Right atrium auricular region (tissue), 2 donors: Measurements from ENCODE around the gene STRN4. TPM values are rescaled to one million over a fixed set of nuclear protein-coding genes. Genes with fewer than 3 reads are reported as not detected.

Experiments used
- DNase-seq: peaks from one replicate; pipeline ENCODE4 v3.0.0-alpha.2; 2019; ENCODE audit warnings: low spot score
- H3K27ac ChIP-seq, 2 donors: fragments of 200-600 bp; sonication (generic); 1 replicate in 1 of 2; 2 replicates in 1 of 2; pipeline ENCODE4 v1.5.1; 2016 to 2019
- H3K27me3 ChIP-seq, 2 donors: fragments of 200-600 bp; sonication (generic); one replicate each; pipeline versions ENCODE4 v1.5.1 to v1.6.0; 2017 to 2019
- H3K36me3 ChIP-seq: fragments of 200-600 bp; sonication (generic); one replicate; pipeline ENCODE4 v1.5.1; 2016
- H3K4me1 ChIP-seq, 2 donors: fragments of 200-600 bp; sonication (generic); one replicate each; pipeline versions ENCODE4 v1.5.1 to v1.6.0; 2017 to 2019
- H3K4me3 ChIP-seq, 2 donors: fragments of 200-600 bp; sonication (generic); 1 replicate in 1 of 2; 2 replicates in 1 of 2; pipeline ENCODE4 v1.5.1; 2017 to 2019; ENCODE audit warnings: mild to moderate bottlenecking in 1 of 2, moderate library complexity in 1 of 2
- H3K9me3 ChIP-seq, 2 donors: fragments of 200-600 bp; sonication (generic); one replicate each; pipeline ENCODE4 v1.5.1; 2019
- total RNA-seq, 2 donors: library from RNA; depleted of rRNA; stranded (reverse); fragments of >200 nt; gene quantifications; one replicate each; pipeline ENCODE4 v1.1.0, GENCODE V29; 2016
- TF ChIP-seq, protein P1 (sequence below), 2 donors: fragments of 200-600 bp; sonication (generic); IDR thresholded peaks; one replicate each; pipeline ENCODE4 v1.5.1; 2019; ENCODE audit warnings: antibody characterized with exemption in 2 of 2

Gene STRN4
- total RNA-seq, 2 donors from 2014 or later, result 46.6 to 65.4 TPM

DNA sequence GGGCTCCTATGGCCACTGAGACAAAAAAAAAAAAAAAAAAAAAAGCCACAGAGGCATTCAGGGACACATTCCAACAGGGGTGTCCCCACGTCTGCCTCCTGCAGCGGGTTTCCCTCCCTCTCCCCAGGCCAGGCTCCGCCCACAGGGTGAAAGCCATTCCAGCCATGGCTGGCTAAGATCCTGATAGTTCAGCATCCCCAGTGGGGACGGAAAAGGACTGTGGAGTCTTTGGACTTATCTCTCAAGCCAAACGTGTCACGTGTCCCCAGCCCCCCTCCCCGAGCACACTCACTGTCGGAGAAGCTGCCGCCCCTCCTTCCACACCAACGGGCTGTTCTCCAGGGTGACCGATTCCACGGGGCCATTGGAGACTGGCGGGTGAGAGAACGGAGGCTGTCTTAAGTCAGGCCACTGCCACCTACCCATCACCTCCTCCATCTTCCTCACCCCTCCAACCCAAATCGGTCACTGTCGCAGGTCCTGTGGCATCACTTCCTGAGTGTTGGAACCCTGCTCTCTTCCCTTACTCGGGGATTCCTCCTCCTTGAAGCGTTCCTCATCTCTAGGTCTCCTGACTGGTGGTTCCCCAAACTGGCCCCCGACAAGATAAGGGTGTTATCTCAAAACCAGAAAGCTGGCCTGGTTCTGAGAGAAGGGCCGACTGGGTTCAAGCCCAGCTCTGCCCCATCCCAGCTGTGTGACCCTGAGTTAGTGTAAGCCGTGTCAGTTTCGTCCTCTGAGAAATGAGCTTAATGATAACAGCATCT lies 9.5 kb downstream of the STRN4 start:
- Histone ChIP-seq H3K27ac (peak overlapping the region; percentile 49 to 82), H3K4me3 (no peak overlapping the region), H3K4me1 (peaks cover 0 to 67% of the 10 kb centered on the region in 2 donors), H3K27me3 (no peaks in the 10 kb centered on the region), H3K9me3 (no peaks in the 10 kb centered on the region), H3K36me3 (peaks cover 43% of the 10 kb centered on the region)
- peak; percentile 68 for DNase-seq
- TF ChIP-seq, protein P1, sequence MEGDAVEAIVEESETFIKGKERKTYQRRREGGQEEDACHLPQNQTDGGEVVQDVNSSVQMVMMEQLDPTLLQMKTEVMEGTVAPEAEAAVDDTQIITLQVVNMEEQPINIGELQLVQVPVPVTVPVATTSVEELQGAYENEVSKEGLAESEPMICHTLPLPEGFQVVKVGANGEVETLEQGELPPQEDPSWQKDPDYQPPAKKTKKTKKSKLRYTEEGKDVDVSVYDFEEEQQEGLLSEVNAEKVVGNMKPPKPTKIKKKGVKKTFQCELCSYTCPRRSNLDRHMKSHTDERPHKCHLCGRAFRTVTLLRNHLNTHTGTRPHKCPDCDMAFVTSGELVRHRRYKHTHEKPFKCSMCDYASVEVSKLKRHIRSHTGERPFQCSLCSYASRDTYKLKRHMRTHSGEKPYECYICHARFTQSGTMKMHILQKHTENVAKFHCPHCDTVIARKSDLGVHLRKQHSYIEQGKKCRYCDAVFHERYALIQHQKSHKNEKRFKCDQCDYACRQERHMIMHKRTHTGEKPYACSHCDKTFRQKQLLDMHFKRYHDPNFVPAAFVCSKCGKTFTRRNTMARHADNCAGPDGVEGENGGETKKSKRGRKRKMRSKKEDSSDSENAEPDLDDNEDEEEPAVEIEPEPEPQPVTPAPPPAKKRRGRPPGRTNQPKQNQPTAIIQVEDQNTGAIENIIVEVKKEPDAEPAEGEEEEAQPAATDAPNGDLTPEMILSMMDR (IDR thresholded peaks at IDR 0.05), result no peak

DNA sequence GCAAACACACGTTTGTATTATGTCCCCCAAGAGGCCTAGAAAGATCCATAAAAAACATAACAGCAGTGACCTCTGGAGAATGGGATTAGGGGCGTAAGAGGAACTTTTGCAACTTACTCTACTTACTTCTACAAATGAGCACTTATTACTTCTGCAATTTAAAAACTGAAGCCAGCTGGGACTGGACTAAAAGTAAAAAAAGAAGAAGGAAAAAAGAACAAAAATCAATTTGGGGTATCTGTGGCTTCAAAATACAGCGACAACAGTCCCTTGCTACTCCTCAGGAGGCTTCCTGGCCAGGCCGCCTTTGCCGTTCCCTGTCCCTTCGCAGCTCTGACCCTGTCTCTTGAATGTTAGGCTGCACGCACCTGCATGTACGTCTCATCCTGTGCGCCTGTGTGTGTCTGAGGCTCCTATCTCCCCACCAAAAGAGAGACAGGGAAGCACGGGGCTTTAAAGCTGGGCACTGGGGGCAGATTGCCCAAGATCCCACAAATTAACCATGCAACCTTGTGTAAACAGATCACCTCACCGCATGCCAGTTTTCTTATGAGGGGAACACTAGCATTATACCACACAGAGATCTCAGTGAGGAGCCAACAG lies 12.5 kb downstream of the STRN4 start:
- Histone ChIP-seq H3K9me3 (no peaks in the 10 kb centered on the region), H3K27ac (no peak overlapping the region), H3K36me3 (peaks cover 68% of the 10 kb centered on the region), H3K4me3 (no peak overlapping the region), H3K4me1 (peaks cover 0 to 46% of the 10 kb centered on the region in 2 donors), H3K27me3 (no peaks in the 10 kb centered on the region)
- TF ChIP-seq, protein P1 (IDR thresholded peaks at IDR 0.05), result no peak
- no peak for DNase-seq

DNA sequence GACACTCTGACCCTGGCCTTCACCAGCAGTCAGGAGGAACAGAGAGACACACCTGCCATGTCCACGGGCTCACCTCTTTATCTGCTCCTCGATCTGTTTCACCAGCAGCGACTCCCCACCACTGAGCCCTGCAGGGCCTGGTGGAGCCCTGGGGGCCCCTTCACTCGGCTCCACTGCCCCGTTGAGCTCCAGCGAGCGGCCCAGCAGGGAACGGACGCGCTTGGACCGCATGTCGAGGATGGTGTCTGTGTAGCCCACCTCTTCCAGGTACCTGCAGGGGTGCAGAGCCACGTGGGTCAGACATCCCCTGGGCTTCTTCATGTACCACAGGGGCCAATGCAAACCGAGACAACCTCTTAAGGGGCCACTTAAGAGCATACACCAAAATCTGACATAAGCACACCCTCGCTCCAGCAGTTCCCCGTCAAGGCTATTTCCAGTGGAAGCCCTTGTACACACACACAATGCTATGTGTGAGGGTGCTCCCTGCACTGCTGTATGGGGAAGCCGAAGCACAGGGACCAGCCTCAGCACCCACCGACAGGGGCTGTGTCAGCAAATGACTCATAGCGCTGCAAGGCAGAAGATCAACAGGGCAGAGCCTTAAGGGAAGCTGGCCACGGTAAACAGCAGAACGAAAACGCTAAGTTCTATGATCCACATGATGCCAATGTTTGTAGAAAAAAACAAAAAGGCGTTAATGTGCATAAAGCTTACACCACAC lies 13.1 kb downstream of the STRN4 start:
- Histone ChIP-seq H3K27ac (no peak overlapping the region), H3K27me3 (no peaks in the 10 kb centered on the region), H3K9me3 (no peaks in the 10 kb centered on the region), H3K4me1 (peaks cover 0 to 46% of the 10 kb centered on the region in 2 donors), H3K36me3 (peaks cover 75% of the 10 kb centered on the region), H3K4me3 (no peak overlapping the region)
- DNase-seq, result no peak
- TF ChIP-seq, protein P1 (IDR thresholded peaks at IDR 0.05), result no peak

DNA sequence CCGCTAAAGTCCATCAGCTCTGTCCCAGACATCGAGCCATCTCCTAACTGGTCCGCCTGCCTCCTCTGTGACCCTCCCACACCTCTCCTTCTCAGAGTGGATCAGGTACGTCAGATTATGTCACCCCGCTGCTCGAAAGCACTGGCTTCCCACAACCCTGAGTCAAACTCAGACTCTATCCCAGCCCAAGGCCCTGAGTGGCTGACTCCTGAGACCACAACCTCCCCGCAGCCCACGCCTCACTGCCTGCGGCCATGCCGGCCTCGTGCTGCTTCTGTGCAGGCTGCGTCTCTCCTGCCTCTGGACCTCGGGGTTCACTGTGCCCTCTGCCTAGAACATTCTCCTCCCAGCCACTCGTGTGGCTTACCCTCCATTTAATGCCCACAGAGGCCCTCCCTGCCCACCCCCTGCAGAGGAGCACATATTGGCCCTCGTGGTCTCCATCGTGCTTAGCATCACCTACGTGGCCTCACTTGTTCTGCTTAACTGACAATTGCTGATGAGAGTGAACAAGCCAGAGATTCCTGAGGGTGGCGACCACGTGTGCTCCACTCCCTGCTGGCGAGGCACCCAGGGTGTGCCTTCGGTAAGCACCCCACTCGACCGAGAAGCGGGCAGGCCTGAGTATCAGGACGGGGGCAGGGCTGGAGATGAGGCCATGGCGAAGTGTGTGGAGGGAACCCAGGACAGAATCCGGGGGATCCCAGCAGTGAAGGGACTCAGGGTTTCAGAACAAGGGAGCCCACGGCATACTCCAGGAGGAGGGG lies 13.9 kb downstream of the STRN4 start:
- TF ChIP-seq, protein P1 (IDR thresholded peaks at IDR 0.05), result no peak
- H3K27me3 ChIP-seq, result no peaks in the 10 kb centered on the region
- H3K27ac ChIP-seq, result no peak overlapping the region
- no peaks in the 10 kb centered on the region for H3K9me3 ChIP-seq
- no peak for DNase-seq
- peaks cover 76% of the 10 kb centered on the region for H3K36me3 ChIP-seq
- peaks cover 0 to 46% of the 10 kb centered on the region in 2 donors for H3K4me1 ChIP-seq
- no peak overlapping the region for H3K4me3 ChIP-seq

DNA sequence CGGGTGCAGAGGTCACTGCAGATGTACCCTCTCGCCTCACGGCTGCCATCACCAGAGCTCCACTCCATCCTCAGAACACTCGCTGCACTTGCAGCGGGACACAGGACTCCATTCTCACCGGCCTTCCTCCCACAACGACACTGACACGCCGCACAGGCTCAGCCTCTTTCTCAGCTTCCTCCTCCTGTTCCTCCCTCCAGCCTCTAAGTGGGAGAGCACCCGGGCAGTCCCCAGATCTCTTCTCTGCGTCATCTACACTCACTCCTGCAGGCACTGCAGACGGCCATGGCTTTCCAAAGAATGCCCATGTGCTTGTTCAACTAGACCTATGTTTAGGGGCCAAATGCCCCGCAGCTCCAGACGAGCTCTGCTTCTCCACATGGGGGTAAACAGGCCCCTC lies 14.7 kb downstream of the STRN4 start:
- H3K9me3 ChIP-seq, result no peaks in the 10 kb centered on the region
- no peaks in the 10 kb centered on the region for H3K27me3 ChIP-seq
- H3K27ac ChIP-seq, result no peak overlapping the region
- peaks cover 84% of the 10 kb centered on the region for H3K36me3 ChIP-seq
- H3K4me1 ChIP-seq, result peaks cover 0 to 46% of the 10 kb centered on the region in 2 donors
- DNase-seq, result no peak
- H3K4me3 ChIP-seq, result no peak overlapping the region
- TF ChIP-seq, protein P1 (IDR thresholded peaks at IDR 0.05), result no peak
